Mesenteric fat pad (tissue), 1 donor: Measurements from ENCODE around the gene TXNRD1. TPM values are rescaled to one million over a fixed set of nuclear protein-coding genes. Genes with fewer than 3 reads are reported as not detected.

Experiments
- DNase-seq: peaks from one replicate; pipeline ENCODE4 v3.0.0-alpha.2; 2020; ENCODE audit warnings: low spot score
- total RNA-seq: library from RNA; stranded (reverse); fragmentation: NEBNext Ultra II Directional; extraction: Animal tissue kit (Norgen Biotek cat#: 25700); gene quantifications from one replicate; pipeline ENCODE4 v1.2.1, GENCODE V29; 2021
- donor health status: DM: yes; HTN: yes; CAD: no.

TXNRD1 gene
- total RNA-seq, 1 donor from 2014 or later, result 166 TPM

- DNase-seq, result no peak
These were observed 144.6 kb downstream of the TXNRD1 start for GRCh38 chr12:104360157-104360556.

- no peak for DNase-seq
These were observed 145.6 kb downstream of the TXNRD1 start for GRCh38 chr12:104360983-104361707.

GRCh38 chr12:104365921-104366410 is 150.4 kb downstream of the TXNRD1 start:
- DNase-seq, result no peak

- no peak for DNase-seq
These were observed 154.1 kb downstream of the TXNRD1 start for GRCh38 chr12:104369708-104370107.

GRCh38 chr12:104371043-104371870 is 155.7 kb downstream of the TXNRD1 start:
- DNase-seq, result no peak

GRCh38 chr12:104372061-104372720 is 156.6 kb downstream of the TXNRD1 start:
- DNase-seq, result no peak

- DNase-seq, result no peak
These were observed 157.2 kb downstream of the TXNRD1 start for GRCh38 chr12:104372721-104373335.

GRCh38 chr12:104374071-104374470 is 158.5 kb downstream of the TXNRD1 start:
- DNase-seq, result no peak

GRCh38 chr12:104374806-104375205 is 159.2 kb downstream of the TXNRD1 start:
- DNase-seq, result no peak

- DNase-seq, result no peak
These were observed 160.2 kb downstream of the TXNRD1 start for GRCh38 chr12:104375775-104376174.

- no peak for DNase-seq
These were observed 161.3 kb downstream of the TXNRD1 start for GRCh38 chr12:104376650-104377513.

GRCh38 chr12:104377514-104377812 is 161.9 kb downstream of the TXNRD1 start:
- DNase-seq, result no peak

GRCh38 chr12:104378427-104378826 is 162.8 kb downstream of the TXNRD1 start:
- no peak for DNase-seq

GRCh38 chr12:104381341-104381730 is 165.8 kb downstream of the TXNRD1 start:
- DNase-seq, result no peak

- DNase-seq, result peak; percentile 89
These were observed 166.3 kb downstream of the TXNRD1 start for GRCh38 chr12:104381731-104382480.

GRCh38 chr12:104384141-104384880 is 168.7 kb downstream of the TXNRD1 start:
- DNase-seq, result peak; percentile 24

GRCh38 chr12:104385510-104385909 is 169.9 kb downstream of the TXNRD1 start:
- no peak for DNase-seq

- DNase-seq, result peak; percentile 47
These were observed 170.9 kb downstream of the TXNRD1 start for GRCh38 chr12:104386461-104386860.

- peak; percentile 33 for DNase-seq
These were observed 171.6 kb downstream of the TXNRD1 start for GRCh38 chr12:104387190-104387589.
